ENCODE data around the gene FRAS1. TPM values are rescaled to one million over a fixed set of nuclear protein-coding genes. Genes with fewer than 3 reads are reported as not detected.

Gene FRAS1
- total RNA-seq, 1 experiment from 2014 or later: 3.4 TPM

- no peaks in the 10 kb centered on the region for H3K9me3 ChIP-seq (ENCODE audit: low read length)
- H3K4me1 ChIP-seq (ENCODE audit: insufficient read depth, low read length): no peaks in the 10 kb centered on the region
- no peaks in the 10 kb centered on the region for H4K20me1 ChIP-seq (ENCODE audit: low read length)
- H3K9me2 ChIP-seq (replicated peaks; ENCODE audit: low read length): no peaks in the 10 kb centered on the region
- ChIA-PET CTCF (no interaction called here), POLR2A (ENCODE audit: unreplicated experiment) (no interaction called here)
- ATAC-seq: no peak
- H3K4me2 ChIP-seq (ENCODE audit: low read length): no peak overlapping the region
- H2AFZ ChIP-seq (ENCODE audit: low read length): no peak overlapping the region
- H3K27ac ChIP-seq (ENCODE audit: low read length): no peak overlapping the region
- intact Hi-C loops (cut with micrococcal nuclease): no loop called here
- no peaks in the 10 kb centered on the region for H3F3A ChIP-seq (ENCODE audit: low read length, unreplicated experiment)
- H3K27me3 ChIP-seq (ENCODE audit: low read length): no peaks in the 10 kb centered on the region
- DNase-seq: no peak
- no peak overlapping the region for H3K9ac ChIP-seq (ENCODE audit: low read length)
- H3K4me3 ChIP-seq (ENCODE audit: low read length): no peak overlapping the region
- TF ChIP-seq EZH2phosphoT487 (IDR thresholded peaks at IDR 0.05; ENCODE audit: borderline replicate concordance, low read length): no peak
- TF ChIP-seq CTCF (conservative IDR thresholded peaks at IDR 0.05; ENCODE audit: low read depth, low read length): no peak
- no peak for TF ChIP-seq EZH2 (IDR thresholded peaks at IDR 0.05; ENCODE audit: low read length, unreplicated experiment)
- no TSS peak for BruUV-seq (replicated peaks)
- no peaks in the 10 kb centered on the region for H3K36me3 ChIP-seq (ENCODE audit: low read depth, low read length)
- H3K79me2 ChIP-seq (ENCODE audit: low read length): no peaks in the 10 kb centered on the region
These were observed 38.0 kb downstream of the FRAS1 start for GRCh38 chr4:78095081-78095480.

GRCh38 chr4:78099058-78099457 is 41.9 kb downstream of the FRAS1 start:
- POLR2A ChIA-PET (ENCODE audit: unreplicated experiment): interaction anchor here (0.6 kb wide), 1 partner anchor 40 kb away, joined by 5 read pairs; no protein-coding TSS in a partner anchor

More at GRCh38 chr4:78099058-78099457, 41.9 kb downstream of the FRAS1 start:
- Histone ChIP-seq H4K20me1 (ENCODE audit: low read length) (no peaks in the 10 kb centered on the region), H3K9me2 (replicated peaks; ENCODE audit: low read length) (no peaks in the 10 kb centered on the region), H3K9me3 (ENCODE audit: low read length) (no peaks in the 10 kb centered on the region), H3K4me3 (ENCODE audit: low read length) (no peak overlapping the region), H3K36me3 (ENCODE audit: low read depth, low read length) (no peaks in the 10 kb centered on the region), H3K27ac (ENCODE audit: low read length) (no peak overlapping the region), H3K4me2 (ENCODE audit: low read length) (no peak overlapping the region), H3K9ac (ENCODE audit: low read length) (no peak overlapping the region), H3K27me3 (ENCODE audit: low read length) (no peaks in the 10 kb centered on the region), H2AFZ (ENCODE audit: low read length) (no peak overlapping the region), H3K79me2 (ENCODE audit: low read length) (no peaks in the 10 kb centered on the region), H3K4me1 (ENCODE audit: insufficient read depth, low read length) (no peaks in the 10 kb centered on the region), H3F3A (ENCODE audit: low read length, unreplicated experiment) (no peaks in the 10 kb centered on the region)
- ATAC-seq: no peak
- no TSS peak for BruUV-seq (replicated peaks)
- CTCF ChIA-PET: no interaction called here
- TF ChIP-seq CTCF (conservative IDR thresholded peaks at IDR 0.05; ENCODE audit: low read depth, low read length): no peak
- no peak for TF ChIP-seq EZH2phosphoT487 (IDR thresholded peaks at IDR 0.05; ENCODE audit: borderline replicate concordance, low read length)
- TF ChIP-seq EZH2 (IDR thresholded peaks at IDR 0.05; ENCODE audit: low read length, unreplicated experiment): no peak
- intact Hi-C loops (cut with micrococcal nuclease): no loop called here
- no peak for DNase-seq

All from PC-3 (cell line).